NCI-H1105 (cell line): ENCODE results near the gene DAB2IP.
"Not testable (repeated sequence)": the region's sequence is repeated elsewhere in the genome, so short reads cannot be mapped to it uniquely, and the experiment has no call there.

Experiments used
- DNase-seq: peaks from one replicate; lab custom pipeline; 2025; lab: John Stamatoyannopoulos, UW

DAB2IP gene

GRCh38 chr9:121794334-121794733 is 142.9 kb downstream of the DAB2IP start:
- DNase-seq: not testable (repeated sequence)

- DNase-seq: no peak
Measured at GRCh38 chr9:121797081-121797480, 145.6 kb downstream of the DAB2IP start.

- no peak for DNase-seq
Measured at GRCh38 chr9:121798941-121799340, 147.5 kb downstream of the DAB2IP start.

GRCh38 chr9:121800376-121800775 is 148.9 kb downstream of the DAB2IP start:
- no peak for DNase-seq

GRCh38 chr9:121801579-121801978 is 150.1 kb downstream of the DAB2IP start:
- no peak for DNase-seq

GRCh38 chr9:121802753-121803152 is 151.3 kb downstream of the DAB2IP start:
- DNase-seq: no peak

GRCh38 chr9:121807069-121807822 is 155.8 kb downstream of the DAB2IP start:
- no peak for DNase-seq

- no peak for DNase-seq
Measured at GRCh38 chr9:121807823-121808278, 156.4 kb downstream of the DAB2IP start.

- no peak for DNase-seq
Measured at GRCh38 chr9:121808781-121809180, 157.3 kb downstream of the DAB2IP start.

- no peak for DNase-seq
Measured at GRCh38 chr9:121809356-121810050, 158.1 kb downstream of the DAB2IP start.

- no peak for DNase-seq
Measured at GRCh38 chr9:121810489-121810888, 159.1 kb downstream of the DAB2IP start.

GRCh38 chr9:121811140-121811539 is 159.7 kb downstream of the DAB2IP start:
- DNase-seq: no peak

- DNase-seq: no peak
Measured at GRCh38 chr9:121811751-121812150, 160.3 kb downstream of the DAB2IP start.

- no peak for DNase-seq
Measured at GRCh38 chr9:121812159-121812735, 160.8 kb downstream of the DAB2IP start.

- DNase-seq: no peak
Measured at GRCh38 chr9:121813519-121814210, 162.2 kb downstream of the DAB2IP start.

GRCh38 chr9:121814594-121814993 is 163.2 kb downstream of the DAB2IP start:
- no peak for DNase-seq

- DNase-seq: no peak
Measured at GRCh38 chr9:121815084-121815483, 163.7 kb downstream of the DAB2IP start.

- no peak for DNase-seq
Measured at GRCh38 chr9:121815546-121816448, 164.4 kb downstream of the DAB2IP start.

GRCh38 chr9:121816449-121816817 is 165.0 kb downstream of the DAB2IP start:
- DNase-seq: no peak

- DNase-seq: no peak
Measured at GRCh38 chr9:121816845-121817450, 165.5 kb downstream of the DAB2IP start.

GRCh38 chr9:121817476-121817875 is 166.0 kb downstream of the DAB2IP start:
- no peak for DNase-seq
